RPMI8226 (cell line): ENCODE measurements around the gene MED25.

Experiments used
- DNase-seq: peaks from one replicate; pipeline ENCODE4 v3.0.0-alpha.2; 2015

MED25 gene

DNA sequence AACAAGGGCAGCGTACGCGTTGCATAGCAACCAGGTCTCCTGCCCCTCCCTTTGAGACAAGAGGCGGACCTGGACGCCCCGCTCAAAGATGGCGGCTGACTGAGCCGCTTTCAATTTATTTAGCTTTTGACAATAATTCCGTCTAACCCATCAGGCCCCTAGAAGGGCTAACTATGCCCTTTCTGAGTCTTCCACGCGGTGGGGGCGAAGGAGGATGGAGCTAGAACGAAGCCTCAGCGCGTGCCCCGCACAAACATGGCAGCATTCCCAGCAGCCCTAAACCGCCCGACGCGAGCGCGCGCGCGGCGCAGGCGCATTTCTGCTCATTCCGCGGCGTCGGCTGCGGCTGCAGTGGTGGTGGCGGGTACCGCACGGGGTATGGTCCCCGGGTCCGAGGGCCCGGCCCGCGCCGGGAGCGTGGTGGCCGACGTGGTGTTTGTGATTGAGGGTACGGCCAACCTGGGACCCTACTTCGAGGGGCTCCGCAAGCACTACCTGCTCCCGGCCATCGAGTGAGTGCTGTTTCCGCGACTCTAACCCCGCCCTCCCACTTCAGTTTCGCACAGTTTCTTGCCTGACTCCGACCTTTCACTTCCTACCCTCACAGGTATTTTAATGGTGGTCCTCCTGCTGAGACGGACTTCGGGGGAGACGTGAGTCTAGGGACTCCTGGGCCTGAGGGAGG lies at the start of gene MED25:
MED25 (plus strand) TSS at position 326 of the 685 bp plus-strand sequence; CDS start at position 379, 53 bp downstream.
- peak; percentile 91 for DNase-seq

DNA sequence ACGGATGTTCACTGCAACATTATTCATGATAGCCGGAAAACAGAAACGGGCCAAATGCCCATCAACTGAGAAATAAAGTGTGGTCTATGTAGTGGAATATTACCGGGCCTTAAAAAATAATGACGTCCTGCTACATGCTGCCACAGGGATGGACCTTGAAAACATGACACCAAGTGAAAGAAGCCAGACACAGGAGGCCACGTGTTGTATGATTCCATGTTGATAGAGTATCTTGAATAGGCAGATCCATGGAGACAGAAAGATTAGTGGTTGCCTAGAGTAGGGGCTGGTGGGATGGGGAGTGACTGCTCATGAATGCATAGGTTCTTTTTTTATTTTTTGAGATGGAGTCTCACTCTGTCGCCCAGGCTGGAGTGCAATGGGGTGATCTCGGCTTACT lies 47.6 kb upstream of the MED25 start:
- no peak for DNase-seq

DNA sequence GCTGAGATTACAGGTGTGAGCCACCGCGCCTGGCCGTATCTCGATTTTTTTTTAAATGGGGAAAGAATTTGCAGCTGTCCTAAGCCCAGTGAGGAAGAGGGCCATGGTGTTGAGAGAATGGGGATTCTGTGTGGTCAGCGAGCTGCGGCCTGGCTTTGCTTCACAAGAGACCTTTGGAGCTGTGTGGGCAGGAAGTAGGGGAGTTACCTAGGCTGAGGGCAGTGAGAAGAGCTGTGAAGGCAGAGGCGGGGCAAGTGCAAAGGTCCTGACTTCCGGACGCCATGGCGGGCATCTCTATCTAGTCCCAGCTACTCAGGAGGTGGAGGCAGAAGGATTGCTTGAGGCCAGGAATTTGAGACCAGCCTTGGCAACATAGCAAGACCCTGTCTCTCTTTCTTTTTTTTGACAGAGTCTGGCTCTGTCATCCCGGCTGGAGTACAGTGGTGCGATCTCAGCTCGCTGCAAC lies 46.4 kb upstream of the MED25 start:
- DNase-seq: no peak

DNA sequence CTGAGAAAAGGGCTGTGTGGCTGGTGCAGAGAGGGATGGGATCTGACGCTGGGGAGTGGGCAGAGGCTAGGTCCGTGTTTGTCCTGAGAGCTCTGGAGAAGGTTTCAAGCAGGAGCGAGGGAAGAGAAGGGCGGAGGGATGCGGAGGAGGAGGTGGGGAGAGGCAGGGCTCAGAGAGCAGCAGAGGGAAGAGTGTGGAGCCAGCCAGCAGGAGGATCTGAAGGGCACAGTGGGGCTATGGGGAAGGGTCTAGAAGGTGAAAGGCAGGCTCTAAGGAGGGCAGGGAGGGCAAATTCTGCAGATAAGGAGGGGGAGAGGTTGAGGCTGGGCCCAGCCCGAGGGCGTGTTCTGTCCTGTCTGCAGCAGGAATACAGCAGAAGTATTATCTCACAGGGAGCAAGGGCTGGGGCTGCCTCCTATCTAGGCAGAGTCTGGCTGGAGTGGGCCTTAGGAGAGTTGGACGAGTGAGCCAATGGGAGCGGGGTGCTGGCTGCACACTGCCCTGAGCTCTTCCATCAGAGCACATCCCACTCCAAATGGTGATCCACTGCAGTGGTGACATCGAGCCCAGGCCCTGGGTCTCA lies 45.1 kb upstream of the MED25 start:
- DNase-seq: no peak

DNA sequence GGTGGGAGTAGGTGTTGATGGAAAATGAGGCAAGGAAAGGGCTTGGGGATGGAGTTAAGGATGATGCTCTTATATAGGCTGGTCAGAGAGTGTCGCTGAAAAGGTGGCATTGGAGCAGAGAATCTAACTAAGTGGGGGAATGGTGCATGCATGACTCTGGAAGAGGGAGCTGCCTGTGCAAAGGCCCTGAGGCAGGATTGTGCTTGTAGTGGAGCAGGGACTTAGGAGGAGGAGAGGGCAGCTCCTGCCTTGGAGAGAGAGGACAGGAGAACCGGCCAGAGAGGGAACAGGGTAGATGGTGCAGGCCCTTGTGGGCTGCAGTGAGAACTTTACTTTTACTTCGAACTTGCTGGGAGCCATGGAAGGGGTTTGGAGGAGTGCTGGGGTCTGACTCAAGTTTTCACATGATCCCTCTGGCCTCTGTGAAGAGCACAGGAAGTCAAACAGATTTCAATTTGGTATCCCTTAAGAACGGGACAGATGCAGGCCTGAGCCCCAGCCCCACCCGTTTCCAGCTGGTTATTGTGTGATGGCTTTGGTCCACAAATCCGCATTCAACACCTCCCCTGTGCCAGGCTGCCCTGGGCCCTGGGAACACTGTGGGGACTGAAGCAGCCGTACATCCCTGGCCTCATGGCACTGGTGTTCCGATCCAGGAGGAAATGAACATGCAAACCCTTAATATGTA lies 44.3 kb upstream of the MED25 start:
- DNase-seq: no peak

DNA sequence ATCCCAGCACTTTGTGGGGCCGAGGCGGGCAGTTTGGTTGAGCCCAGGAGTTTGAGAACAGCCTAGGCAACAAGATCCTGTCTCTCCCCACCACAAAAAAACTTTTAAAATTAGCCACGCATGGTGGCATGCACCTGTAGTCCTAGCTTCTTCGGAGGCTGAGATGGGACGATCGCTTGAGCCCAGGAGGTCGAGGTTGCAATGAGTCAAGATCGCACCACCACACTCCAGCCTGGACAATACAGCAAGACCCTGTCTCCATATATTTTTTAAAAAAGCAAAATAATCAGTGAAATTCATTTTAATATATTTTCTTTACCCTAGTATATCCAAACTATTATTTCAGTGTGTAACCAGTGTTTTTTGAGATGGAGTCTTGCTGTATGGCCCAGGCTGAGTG lies 43.1 kb upstream of the MED25 start:
- no peak for DNase-seq

DNA sequence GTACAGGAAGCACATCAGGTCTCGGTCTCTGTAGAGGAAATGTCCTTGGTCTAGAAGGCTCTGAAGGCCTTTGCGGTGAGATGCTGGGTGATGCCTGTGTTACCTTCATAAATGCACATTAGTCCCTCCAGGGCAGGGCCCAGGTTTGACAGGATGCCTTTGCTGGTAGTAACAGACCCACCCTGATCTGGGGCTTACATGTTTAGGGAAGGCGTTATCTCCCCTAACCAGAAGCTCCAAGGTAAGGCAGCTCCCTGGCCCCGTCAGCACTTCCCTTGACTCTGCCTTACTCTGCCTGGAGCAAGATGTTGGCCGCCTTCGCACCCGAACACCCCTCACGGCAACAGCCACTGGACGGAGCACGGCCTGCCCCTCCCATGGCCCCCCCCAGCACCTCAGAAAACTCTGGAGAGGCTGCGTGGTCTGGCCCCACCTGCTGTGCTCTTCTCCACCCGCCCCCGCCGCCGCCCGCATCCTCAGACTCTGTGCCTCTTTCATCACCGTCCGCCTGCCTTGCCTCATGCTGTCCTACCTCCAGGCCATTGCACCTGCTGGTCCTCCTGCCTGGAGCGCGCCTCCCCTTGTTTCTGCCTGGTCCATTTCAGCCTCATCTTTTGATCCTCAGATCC lies 42.2 kb upstream of the MED25 start:
- DNase-seq: no peak

DNA sequence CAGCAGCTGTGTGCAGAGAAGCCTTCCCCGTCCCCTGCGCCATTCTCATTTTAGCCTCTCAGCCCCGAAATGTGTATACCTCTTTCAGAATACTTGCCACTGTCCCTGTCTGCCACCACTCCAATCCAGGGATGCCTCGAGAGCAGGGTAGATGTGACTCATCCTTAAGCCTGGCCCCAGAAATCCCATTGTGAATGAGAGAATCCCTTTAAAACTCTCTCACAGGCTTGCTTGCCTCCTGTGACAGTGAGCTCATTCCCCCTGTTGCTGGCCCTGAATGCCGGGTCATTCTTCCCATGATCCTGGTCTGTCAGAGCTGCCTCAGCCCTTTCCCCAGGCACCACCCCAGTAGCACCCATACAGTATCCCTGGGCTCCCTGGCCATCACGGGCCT lies 41.7 kb upstream of the MED25 start:
- DNase-seq: no peak

DNA sequence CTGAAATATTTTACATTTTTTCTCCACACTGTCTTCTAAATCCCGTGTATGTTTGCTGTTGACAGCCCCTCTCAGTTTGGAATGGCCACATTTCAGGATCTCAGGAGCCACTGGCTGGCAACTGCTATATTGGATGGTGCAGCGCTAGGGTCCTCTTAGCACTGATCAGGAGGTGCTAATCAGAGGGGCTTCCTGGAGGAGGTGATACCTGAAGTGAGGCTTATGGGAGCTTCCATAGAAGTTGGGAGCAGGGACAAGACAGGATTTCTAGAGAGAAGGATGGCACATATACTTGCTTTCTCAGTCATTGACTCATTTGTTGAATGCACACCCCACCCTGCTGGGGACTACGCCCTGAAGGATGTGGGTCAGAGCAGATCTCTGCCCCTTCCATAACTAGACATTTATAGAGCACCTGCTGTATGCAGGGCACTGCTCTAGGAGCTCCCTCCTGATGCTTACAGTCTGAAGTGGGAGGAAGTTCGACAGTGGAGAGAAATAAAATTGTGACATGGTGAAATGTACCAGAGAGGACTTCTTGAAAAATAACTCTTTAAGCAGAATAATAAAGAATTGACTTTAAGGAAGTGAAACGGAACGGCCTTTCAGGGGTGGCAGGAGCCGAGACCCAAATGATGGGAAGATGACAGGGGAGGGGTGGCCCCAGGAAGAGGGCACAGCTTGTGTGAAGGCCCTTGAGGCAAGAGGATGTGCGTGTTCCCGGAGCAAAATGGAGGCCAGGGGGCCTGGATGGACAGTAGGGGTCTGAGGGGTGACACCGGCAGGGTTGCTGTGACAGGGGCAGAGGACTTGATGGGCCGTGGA lies 38.1 kb upstream of the MED25 start:
- no peak for DNase-seq

DNA sequence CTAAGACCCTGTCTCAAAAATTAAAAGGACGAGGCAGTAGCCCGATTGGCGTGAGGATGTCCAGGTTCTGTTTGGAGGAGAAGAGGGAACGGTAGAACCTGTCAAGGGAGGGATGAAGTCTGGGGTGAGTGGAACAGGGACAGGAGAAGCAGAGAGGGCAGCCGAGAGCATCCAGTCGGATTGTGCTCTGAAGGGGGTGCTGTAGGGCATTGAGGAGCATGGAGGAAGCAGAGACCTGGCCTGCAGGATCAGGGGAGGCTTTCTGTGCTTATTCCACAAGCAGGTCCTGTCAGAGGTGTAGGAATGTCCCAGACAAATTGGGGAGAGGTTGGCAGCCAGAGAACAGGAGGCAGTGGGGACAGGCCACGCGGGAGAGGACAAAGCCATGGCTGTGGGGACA lies 37.2 kb upstream of the MED25 start:
- DNase-seq: no peak

DNA sequence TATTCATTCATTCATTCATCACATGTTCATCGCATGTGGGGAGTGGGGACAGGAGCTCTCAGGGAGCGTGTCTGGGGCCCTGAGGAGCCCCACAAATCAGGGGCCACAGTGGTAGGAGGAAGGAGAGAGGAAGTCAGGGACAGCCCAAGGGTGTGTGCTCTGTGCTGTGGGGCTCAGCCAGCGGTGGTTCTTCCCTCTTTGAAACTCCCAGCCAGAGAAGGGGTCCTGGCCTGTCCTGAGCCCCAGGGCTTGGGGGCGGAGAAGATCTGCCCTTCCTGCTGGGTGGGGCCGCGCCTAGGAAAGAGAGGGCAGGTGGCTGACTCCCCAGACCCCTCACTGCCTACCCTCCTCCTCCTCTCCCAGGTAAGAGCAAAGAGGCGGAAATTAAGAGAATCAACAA lies 36.7 kb upstream of the MED25 start:
- DNase-seq: no peak

DNA sequence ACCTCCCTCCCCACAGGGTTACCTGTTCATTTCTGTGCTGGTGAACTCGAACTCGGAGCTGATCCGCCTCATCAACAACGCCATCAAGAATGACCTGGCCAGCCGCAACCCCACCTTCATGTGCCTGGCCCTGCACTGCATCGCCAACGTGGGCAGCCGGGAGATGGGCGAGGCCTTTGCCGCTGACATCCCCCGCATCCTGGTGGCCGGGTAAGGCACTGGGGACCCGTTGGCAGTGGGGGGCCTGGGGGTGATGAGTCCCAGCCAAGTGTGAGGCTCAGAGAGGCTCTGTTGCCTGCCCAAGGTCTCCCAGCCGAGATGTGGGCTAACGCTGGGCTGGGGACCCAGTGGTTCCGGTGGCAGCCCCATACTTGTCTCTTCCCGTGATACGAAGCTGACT lies 35.6 kb upstream of the MED25 start:
- no peak for DNase-seq

DNA sequence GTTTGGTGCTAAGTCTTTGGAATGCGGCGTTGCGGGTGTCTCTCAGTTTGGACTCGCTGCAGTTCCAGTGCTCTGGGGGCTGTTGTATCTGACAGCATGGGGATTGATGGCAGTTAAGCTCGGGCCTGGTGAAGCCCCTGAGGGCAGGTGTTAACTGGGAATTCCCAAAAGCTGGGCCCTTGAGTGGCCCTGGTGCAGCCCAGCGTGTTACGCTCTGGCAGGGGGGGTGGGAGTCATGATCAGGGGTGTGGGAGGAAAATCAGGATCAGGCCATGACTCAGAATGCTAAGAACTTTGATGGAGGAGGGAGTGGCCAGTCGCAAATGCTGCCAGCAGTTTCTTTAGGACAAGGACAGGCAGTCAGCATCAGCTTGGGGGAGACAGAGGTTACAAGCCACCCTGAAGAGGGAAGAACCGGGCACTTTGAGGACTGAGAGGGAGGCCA lies 31.7 kb upstream of the MED25 start:
- DNase-seq: no peak

DNA sequence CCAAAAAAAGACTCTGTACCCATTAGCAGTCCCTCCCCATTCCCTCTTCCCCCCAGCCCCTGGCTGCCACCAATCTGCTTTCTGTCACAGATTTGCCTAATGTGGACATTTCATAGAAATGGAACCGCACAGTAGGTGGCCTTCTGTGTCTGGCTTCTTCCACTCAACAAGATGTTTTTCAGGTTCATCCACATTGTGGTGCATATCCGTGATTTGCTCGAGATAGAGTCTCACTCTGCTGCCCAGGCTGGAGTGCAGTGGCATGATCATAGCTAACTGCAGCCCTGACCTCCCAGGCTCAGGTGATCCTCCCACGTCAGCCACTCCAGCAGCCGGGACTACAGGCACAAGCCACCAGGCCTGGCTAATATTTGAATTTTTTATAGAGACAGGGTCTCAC lies 30.3 kb upstream of the MED25 start:
- no peak for DNase-seq

DNA sequence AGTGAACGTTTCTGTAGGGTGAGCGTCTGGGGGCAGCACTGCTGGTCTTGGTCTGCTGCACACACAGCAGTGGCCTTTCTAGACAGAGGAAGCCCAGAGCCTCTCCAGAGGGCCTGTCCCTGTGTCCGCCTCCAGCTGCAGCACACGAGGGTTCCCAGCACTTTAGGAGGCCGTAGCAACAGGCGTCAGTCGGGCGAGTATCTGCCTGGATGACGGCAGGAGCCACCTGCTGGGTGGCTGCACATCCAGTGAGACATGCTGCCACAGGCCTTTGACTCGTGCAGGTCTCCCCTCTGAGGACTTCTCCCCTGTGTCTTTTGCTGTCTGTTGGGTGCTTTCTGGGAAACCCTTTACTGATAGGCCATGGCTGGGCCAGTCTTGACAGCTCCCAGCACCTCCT lies 29.2 kb upstream of the MED25 start:
- DNase-seq: no peak

DNA sequence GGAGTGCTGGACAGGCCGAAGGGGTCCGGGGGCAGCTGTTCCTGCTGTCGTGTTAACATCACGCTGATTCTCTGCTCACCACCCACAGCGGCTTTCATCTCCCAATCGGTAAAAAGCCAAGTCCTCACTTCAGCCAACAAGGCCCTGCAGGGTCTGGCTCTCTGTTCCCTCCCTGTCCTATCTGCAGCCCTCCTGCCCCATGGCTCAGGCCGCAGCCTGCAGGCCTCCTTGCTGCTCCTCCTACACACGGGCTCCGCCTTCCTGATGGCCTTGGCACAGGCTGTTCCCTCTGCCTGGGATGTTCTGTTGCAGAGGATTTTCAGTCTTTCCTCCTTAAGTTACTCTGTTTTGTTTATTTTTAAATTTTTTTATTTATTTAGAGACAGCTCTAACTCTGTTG lies 27.2 kb upstream of the MED25 start:
- no peak for DNase-seq

DNA sequence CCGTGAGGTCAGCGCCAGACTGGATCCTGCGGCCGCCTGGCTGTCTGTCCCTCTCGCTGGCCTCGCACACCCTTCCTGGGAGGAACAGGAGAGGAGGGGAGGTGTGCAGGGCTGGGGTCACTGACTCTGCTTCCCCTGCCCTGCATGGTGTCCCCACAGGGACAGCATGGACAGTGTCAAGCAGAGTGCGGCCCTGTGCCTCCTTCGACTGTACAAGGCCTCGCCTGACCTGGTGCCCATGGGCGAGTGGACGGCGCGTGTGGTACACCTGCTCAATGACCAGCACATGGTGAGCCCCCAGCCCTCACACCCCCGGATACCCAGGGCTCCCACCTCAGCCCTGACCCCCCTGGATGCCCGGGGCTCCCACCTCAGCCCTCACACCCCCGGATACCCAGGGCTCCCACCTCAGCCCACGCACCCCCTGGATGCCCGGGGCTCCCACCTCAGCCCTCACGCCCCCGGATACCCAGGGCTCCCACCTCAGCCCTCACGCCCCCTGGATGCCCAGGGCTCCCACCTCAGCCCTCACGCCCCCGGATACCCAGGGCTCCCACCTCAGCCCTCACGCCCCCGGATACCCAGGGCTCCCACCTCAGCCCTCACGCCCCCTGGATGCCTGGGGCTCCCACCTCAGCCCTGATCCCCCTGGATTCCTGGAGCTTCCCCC lies 26.2 kb upstream of the MED25 start:
- DNase-seq: no peak

DNA sequence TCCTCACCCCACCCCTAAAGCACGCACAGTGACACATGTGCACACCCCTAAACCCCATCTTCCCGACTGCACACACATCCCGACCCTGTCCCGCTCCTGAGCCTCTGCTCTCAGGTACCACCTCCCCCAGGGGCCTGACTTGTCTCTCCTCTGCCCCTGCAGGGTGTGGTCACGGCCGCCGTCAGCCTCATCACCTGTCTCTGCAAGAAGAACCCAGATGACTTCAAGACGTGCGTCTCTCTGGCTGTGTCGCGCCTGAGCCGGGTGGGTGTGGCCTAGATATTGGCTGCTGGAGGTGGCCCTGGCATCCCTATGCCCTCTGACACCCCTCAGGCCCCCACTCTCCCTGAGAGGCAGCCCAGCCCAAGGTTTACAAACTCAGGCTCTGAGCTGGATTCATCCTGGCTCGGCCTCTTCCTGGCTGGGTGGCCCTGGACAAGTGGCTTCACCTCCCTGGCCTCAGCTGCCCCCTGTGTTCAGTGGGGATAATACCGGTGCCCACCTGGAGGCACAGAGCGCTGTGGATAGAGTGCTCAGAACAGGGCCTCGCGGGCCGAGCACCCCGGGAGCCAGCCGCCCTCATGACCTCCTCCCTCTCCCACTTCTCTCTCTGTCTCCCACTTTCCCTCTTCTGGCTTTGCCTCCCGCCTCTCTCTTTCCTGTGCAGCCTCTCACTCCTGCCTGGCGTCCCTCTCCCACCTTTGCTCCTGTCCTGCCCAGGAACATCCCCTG lies 25.1 kb upstream of the MED25 start:
- DNase-seq: no peak

DNA sequence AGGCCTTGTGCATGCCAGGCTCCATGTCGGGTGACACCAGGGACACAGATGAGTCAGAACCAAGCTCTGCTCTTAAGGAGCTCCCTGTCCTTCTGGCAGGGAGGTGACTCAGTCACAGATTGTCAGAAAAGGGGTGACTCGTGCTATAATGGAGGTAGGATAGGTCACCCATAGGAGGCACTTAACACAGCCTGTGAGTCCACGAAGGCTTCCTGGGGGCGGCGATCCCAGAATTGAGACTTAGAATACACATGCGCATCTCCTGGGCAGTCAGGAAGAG lies 24.6 kb upstream of the MED25 start:
- no peak for DNase-seq

DNA sequence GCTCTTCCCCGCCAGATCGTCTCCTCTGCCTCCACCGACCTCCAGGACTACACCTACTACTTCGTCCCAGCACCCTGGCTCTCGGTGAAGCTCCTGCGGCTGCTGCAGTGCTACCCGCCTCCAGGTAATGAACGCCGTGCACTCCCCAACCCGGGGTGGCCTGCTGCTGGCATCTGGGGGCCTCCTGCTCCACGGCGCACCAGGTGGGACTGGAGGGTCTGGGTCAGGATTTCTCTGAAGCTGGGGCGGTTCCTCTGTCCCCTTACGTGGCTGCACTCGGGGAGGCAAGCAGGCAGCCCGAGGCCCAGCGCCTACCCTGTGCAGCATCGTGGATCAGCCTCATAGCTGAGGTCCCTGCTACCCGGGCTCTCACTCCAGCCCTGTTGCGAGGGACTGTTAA lies 22.5 kb upstream of the MED25 start:
- DNase-seq: no peak

DNA sequence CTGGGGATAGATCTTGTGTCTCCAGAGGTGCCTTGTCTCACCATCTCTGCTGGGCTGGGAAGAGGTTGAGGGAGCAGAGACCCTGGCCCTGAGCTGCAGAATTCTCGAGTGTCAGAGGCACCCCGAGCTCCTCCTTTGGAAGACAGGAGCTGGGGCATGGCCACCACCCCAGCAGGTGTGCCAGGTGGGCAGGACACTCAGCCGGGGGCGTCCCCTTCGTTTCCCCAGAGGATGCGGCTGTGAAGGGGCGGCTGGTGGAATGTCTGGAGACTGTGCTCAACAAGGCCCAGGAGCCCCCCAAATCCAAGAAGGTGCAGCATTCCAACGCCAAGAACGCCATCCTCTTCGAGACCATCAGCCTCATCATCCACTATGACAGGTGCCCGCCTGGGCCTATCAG lies 19.5 kb upstream of the MED25 start:
- no peak for DNase-seq

DNA sequence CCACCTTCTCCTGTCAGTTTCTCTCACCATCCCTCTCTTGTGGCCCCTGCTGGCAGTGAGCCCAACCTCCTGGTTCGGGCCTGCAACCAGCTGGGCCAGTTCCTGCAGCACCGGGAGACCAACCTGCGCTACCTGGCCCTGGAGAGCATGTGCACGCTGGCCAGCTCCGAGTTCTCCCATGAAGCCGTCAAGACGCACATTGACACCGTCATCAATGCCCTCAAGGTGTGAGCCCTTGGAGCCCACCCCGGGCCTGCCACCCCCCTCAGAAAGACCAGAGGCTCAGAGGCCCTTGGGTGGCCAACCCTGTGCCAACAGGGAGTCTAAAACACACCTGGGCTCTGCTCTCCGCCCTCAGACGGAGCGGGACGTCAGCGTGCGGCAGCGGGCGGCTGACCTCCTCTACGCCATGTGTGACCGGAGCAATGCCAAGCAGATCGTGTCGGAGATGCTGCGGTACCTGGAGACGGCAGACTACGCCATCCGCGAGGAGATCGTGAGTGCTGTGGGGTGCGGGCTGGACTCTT lies 18.8 kb upstream of the MED25 start:
- DNase-seq: no peak
